HG03565 (cell line): ENCODE data around the gene RGS19.

Source experiments
- ATAC-seq: cut with Tn5 transposase; IDR thresholded peaks from one replicate; pipeline ENCODE4 v1.9.1; 2021; ENCODE audit warnings: mild to moderate bottlenecking, moderate library complexity; ENCODE audit not compliant: unreplicated experiment

Gene RGS19

DNA sequence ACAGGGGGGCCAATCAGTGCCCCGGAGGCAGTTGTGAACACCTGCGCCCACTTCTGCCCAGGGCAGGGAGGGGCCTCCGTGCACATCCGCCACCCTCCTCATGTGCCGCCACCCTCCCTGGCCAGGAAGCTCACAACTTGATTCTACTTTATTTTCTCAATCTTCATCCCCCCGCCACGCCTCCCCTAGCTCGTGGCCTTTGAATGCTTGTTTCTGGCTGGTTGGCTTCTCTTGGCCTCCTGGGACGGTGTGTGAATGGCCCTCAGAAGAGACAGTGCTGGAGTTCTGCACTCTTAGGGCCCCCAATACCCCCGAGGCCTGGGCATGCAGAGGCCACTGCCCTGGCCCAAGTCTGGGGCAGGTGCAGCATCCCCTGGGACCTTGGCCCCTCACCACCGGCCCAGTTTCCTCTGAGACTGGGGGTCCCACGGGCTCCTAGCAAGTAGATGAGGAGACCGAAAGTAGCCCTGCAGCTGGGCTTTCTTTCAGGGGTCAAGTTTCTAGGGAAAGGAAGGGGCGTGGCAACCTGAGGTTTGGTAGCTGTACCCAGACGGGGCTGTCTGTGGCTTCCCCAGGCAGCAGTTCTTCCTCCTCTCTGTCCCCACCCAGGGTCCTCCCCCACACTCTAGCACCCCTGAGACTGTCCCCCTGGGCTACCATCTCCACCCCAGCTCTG lies 1.3 kb downstream of the RGS19 start:
- ATAC-seq, result no peak

GRCh38 chr20:64077541-64077875 lies 1.8 kb downstream of the RGS19 start:
- no peak for ATAC-seq

DNA sequence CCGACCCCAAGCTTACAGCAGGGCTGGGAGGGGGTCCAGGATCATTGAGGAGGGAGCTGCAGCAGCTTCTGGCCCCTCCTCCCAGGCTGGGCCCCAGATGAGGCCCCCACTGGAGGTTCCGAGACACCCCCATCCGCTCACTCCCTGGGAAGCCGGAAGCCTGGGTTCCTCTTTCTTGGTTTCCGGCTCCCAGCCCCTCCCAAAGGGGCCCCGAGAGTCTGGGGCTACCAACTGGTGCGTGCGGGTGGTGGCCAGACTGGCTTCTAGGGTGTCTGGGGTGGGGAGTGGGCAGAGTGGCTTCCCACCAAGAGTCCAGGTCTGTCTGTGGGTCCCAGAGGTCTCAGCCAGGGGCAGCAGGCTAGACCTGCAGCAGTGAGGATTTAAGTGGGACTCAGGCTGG lies 2.2 kb downstream of the RGS19 start:
- no peak for ATAC-seq

GRCh38 chr20:64076061-64076997 lies 3.0 kb downstream of the RGS19 start:
- no peak for ATAC-seq

DNA sequence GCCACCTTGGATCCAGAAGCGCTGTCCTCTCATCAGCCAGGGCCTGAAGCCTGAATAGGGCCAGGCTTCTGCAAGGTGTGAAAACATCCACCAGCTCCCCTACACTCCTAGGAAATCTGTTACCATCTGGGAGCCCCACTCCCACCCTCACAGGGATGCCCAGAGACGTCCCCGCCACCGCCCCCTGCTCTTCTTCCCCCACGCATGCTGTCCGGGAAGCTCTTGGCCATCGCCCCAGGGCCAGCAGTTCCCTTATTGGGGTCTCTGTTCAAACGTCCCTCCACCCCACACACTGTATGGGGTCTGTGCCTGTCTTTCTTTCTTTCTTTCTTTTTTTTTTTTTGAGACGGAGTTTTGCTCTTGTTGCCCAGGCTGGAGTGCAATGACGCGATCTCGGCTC lies 3.8 kb downstream of the RGS19 start:
- ATAC-seq, result no peak

DNA sequence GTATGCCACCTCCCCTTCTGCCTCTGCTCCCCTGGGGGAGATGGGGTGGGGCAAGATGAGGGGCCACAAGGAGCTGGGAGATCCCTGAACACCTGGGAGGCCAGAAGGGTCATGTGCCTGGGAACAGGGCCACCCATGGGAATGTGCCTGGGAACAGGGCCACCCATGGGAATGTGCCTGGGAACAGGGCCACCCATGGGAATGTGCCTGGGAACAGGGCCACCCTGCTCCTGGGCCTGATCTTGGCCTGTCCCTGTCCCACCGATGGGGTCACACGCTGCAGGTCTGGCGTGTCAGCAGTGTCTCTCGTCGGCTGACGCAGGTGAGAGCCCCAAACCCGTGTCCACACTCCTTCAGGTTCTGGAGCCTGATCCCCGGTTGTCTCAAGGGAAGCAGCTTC lies 4.4 kb downstream of the RGS19 start:
- no peak for ATAC-seq

DNA sequence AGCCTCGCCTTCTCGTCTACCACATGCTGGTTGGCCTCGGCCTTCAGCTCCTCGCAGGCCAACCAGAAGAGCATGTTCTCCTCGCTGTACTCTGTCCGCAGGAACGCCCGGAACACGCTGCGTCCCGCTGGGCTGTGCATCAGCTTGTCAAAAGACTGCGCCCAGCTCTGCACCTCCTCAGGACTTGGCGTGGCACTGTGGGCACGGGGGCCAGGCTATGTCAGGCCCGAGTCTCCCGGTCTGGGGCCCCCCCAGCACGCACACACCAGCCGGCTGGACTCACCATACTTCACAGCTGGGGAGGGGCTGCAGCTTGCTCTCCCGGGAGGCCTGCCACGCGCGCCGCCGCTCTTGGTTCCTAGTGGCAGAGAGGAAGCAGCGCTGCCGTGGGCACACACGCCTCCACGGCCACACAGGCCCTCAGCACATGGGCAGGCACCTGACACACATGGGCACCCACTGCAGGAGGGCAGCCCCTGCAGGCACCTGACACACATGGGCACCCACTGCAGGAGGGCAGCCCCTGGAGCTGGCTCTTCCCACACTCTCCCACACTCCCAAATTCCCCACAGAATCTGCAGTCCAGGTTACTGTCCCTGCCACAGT lies 5.0 kb downstream of the RGS19 start:
- ATAC-seq, result no peak

DNA sequence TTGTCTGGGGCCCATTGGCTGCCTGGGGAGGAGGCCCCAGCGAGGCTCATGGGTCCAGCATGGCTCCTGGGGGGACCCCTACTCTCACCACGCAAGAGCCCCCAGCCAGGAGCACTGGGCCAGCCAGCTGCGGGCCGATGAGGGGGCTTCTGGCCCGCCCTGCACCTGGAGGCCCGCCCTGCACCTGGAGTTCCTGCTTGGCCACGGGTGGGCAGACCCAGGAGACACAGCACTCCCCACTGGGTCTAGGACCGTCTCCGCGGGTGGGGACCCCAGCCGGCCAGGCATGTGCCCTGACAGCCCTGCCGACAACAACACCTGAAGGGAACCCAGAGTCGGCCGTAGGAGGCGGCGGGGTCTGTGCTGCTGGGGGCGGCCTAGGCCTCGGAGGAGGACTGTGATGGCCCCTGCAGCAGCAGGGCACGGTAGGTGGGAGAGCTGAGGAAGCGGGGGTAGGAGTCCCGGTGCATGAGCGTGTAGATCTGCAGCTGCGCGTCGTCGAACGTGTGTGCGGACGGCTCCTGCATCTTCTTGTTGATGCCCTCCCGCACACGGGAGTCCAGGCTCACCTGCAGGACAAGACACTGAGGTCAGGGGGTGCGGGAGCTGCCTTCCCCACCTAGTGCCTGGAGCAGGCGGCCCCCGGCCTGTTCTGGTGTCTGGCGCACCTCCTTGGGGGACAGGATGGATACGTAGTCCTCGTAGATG lies 5.7 kb downstream of the RGS19 start:
- ATAC-seq, result no peak

- ATAC-seq, result no peak
Observed at GRCh38 chr20:64072498-64073063, 6.7 kb downstream of the RGS19 start.

GRCh38 chr20:64071341-64072332 lies 7.7 kb downstream of the RGS19 start:
- no peak for ATAC-seq

DNA sequence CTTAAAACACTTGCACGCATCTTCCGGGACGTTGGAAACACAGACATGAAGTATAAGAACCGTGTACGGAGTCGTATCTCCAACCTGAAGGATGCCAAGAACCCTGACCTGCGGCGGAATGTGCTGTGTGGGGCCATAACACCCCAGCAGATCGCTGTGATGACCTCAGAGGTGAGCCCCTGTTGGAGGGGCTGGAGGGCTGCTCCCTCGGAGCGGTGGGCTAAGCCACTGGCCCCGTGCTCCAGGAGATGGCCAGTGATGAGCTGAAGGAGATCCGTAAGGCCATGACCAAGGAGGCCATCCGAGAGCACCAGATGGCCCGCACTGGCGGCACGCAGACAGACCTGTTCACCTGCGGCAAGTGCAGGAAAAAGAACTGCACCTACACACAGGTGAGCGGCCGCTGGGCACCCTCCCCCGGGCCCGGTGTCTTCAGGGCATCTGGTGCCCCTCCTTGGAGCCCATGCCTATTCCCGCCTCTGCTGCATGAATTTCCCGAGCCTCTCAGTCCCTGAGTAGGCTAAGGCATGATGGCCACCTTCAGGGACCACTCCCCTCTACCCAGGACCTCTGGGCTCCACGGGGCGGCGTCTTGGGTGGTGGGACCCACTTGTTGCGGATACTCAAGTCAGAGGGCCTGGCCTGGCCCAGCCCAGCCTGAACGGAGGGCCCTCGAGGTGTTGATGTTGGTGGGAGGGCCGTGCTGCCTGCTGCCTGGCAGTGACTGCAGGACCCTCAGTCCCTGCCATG lies 8.9 kb downstream of the RGS19 start:
- no peak for ATAC-seq

DNA sequence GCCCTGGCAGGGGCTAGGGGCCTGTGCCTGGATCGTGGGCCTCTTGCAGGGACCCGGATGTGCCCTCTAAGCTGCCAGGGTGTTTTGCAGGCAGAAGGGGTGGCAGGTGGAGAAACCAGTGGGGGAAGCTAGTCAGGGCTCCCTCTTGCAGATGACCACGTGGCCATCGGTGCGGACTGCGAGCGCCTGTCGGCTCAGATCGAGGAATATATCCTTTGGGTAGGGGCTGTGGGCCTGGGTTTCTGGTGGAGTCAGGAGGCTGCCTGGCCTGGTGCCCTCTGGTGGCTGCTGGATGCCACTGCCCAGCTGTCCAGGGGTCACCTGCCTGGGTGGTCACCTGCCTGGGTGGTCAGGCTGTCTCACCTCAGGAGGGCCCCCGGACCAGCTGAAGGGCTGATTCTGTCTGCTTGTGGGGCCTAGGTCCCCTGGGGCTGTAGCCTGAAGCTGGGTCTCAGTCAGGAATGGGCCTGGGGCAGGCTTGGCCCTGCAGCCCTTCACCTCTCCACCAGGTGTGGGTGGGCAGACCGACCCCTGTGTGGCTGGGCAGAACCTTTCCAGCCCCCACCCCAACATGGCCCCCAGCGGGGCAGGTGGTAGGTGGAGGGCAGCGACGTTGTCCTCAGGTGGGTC lies 9.6 kb downstream of the RGS19 start:
- no peak for ATAC-seq

- no peak for ATAC-seq
Observed at GRCh38 chr20:64069209-64069613, 10.1 kb downstream of the RGS19 start.

GRCh38 chr20:64068386-64069208 lies 10.7 kb downstream of the RGS19 start:
- ATAC-seq, result no peak

DNA sequence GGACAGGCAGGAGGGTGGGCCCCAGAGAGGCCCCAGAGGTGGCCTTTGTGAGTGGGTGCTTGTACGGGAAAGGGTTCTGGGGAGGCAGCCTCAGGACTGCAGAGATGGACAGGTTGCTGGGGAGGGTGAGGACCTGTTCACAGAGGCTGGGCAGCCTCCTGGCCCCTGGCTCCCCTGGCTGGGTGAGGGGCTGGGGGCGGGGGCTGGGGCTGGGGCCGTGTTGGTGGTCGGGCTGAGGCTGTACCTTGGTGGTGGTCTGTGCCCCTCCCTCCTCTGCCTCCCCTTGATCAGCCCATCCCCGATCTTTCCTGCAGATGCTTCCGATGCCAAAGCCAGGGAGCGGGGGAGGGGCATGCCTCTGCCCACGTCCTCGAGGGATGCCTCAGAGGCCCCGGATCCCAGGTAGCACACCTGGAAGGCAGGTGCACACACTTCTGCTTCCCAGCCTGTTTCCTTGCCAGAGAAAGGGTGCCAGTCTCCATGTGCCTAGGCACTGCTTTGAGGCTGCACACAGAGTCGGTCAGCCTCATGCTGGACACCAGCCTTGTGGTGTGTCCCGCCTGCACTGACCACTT lies 11.5 kb downstream of the RGS19 start:
- ATAC-seq, result no peak

- ATAC-seq, result no peak
Observed at GRCh38 chr20:64067005-64067632, 12.2 kb downstream of the RGS19 start.

- no peak for ATAC-seq
Observed at GRCh38 chr20:64065974-64066343, 13.4 kb downstream of the RGS19 start.
